ENCODE measurements around the gene LTA4H.
"Not testable (repeated sequence)": the region's sequence is repeated elsewhere in the genome, so short reads cannot be mapped to it uniquely, and the experiment has no call there.

Gene LTA4H

GRCh38 chr12:96035283-96036236 lies at the start of gene LTA4H:
Gene LTA4H, minus strand, starts transcription at chr12:96035587. Its CDS starts 68 bp downstream, at chr12:96035519.
- peak; percentile 95 to 96 for ATAC-seq

- no peak for ATAC-seq
Measured at GRCh38 chr12:96084624-96085023, 49.2 kb upstream of the LTA4H start.

GRCh38 chr12:96083020-96083719 lies 47.8 kb upstream of the LTA4H start:
- ATAC-seq: no peak

GRCh38 chr12:96081596-96081995 lies 46.2 kb upstream of the LTA4H start:
- ATAC-seq: no peak

GRCh38 chr12:96078231-96079135 lies 43.1 kb upstream of the LTA4H start:
- no peak for ATAC-seq

GRCh38 chr12:96077081-96077480 lies 41.7 kb upstream of the LTA4H start:
- no peak for ATAC-seq

GRCh38 chr12:96075560-96075959 lies 40.2 kb upstream of the LTA4H start:
- ATAC-seq: no peak

GRCh38 chr12:96073346-96074330 lies 38.3 kb upstream of the LTA4H start:
- no peak for ATAC-seq

GRCh38 chr12:96070670-96071279 lies 35.4 kb upstream of the LTA4H start:
- peak; percentile 13 to 38 for ATAC-seq

- ATAC-seq: no peak
Measured at GRCh38 chr12:96069511-96070231, 34.3 kb upstream of the LTA4H start.

GRCh38 chr12:96068636-96069035 lies 33.2 kb upstream of the LTA4H start:
- no peak for ATAC-seq

GRCh38 chr12:96068111-96068510 lies 32.7 kb upstream of the LTA4H start:
- no peak for ATAC-seq

GRCh38 chr12:96065776-96066175 lies 30.4 kb upstream of the LTA4H start:
- not testable (repeated sequence) for ATAC-seq

- no peak for ATAC-seq
Measured at GRCh38 chr12:96064966-96065365, 29.6 kb upstream of the LTA4H start.

GRCh38 chr12:96064271-96064670 lies 28.9 kb upstream of the LTA4H start:
- no peak for ATAC-seq

- no peak for ATAC-seq
Measured at GRCh38 chr12:96063046-96063445, 27.7 kb upstream of the LTA4H start.

GRCh38 chr12:96061864-96062453 lies 26.6 kb upstream of the LTA4H start:
- ATAC-seq: peak; percentile 88 to 92

- ATAC-seq: no peak
Measured at GRCh38 chr12:96061323-96061722, 25.9 kb upstream of the LTA4H start.

- ATAC-seq: no peak
Measured at GRCh38 chr12:96060041-96060440, 24.7 kb upstream of the LTA4H start.
